Kasumi-1 (cell line): Measurements from ENCODE around the gene ATP5F1D.
"Not testable (repeated sequence)": the region's sequence is repeated elsewhere in the genome, so short reads cannot be mapped to it uniquely, and the experiment has no call there.

Experiments
- DNase-seq, 2 experiments: peaks; one replicate each; lab custom pipeline; 2025; lab: John Stamatoyannopoulos, UW

ATP5F1D gene

DNA sequence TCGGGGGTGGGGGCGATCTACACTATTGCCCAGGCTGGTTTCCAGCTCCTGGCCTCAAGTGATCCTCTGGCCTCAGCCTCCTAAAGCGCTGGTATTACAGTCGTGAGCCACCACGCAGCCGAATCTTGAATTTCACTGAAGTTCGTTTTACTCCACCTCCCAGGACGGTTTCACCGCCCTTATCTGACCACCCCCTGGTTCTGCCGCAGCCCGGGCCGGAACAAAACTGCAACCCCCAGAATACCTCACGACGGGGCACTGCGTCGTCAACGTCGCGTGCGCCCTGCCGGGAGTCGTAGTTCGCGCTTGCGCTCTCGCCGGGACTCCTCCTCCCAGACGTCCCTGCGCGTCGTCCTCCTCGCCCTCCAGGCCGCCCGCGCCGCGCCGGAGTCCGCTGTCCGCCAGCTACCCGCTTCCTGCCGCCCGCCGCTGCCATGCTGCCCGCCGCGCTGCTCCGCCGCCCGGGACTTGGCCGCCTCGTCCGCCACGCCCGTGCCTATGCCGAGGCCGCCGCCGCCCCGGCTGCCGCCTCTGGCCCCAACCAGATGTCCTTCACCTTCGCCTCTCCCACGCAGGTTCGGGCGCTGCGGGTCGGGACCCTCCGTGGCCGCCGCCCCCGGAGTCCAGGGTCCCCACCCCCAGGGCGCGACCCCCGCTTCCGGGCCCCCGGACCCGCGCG is at the start of gene ATP5F1D:
ATP5F1D (plus strand) TSS at position 335 of the 679 bp plus-strand sequence; CDS start at position 435, 100 bp downstream.
- peak; percentile 80 to 91 for DNase-seq

DNA sequence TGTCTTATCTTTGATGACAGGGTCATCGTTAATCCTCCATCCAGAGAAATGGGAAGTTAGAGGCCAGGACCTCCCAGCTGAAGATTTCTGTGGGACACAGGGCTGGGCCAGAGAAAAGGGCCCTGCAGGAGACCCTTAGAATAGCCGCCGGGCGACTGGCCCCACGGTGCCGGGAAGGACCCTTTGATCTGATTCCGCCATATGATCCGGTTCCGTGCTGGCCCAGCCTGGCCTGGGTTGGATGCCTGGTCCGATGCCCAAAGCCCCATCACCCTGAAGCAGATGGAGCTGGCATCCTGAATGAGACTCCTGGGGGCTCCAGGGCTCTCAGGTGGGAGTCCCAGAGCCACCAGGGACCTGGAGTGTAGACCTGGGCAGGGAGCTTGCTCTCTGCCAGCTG is 42.0 kb upstream of the ATP5F1D start:
- DNase-seq = no peak

DNA sequence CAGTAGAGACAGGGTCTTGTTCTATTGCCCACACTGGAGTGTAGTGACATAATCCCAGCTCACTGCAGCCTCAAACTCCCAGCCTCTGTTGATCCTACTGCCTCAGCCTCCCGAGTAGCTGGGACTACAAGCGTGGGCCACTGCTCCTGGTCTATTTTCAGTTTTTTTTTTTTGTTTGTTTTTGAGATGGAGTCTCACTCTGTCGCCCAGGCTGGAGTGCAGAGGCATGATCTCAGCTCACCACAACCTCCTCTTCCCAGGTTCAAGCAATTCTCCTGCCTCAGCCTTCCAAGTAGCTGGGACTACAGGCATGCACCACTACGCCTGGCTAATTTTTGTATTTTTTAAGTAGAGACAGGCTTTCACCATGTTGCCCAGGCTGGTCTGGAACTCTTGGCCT is 40.9 kb upstream of the ATP5F1D start:
- DNase-seq = not testable (repeated sequence)

DNA sequence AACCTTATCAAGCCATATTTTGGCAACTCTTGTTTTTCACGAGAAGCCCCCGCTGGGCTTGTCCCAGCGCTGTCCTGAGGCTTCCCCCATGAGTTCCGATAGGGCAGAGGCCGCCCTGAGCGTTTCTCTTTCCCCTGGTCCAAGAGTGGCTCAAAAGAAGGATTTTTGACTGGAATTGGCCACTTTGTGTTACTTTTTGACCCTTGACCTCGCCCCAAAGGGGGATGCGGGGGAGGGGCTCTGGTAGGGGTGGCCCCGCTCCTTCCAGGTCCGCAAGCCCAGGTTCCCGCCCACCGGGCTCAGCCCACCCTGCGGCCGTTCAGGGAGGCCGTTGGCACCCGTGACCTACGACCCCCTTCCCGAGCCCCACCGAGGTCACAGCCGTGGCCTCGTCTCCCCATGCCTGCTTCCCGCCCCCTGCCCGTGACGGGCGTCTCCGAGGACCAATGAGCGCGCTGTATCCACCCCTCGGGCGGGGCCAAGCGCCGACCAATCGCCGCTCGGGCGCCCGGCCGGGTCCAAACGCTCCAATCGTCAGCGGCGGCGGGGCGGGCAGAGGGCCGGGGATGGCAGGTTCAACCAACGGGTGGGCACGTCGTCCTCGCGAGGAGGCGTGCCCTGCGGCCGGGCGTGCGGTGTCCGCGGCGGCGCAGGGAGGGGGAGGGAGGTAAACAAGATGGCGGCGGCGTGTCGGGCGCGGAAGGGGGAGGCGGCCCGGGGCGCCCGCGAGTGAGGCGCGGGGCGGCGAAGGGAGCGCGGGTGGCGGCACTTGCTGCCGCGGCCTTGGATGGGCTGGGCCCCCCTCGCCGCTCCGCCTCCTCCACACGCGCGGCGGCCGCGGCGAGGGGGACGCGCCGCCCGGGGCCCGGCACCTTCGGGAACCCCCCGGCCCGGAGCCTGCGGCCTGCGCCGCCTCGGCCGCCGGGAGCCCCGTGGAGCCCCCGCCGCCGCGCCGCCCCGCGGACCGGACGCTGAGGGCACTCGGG is 36.1 kb upstream of the ATP5F1D start, which contains the start of gene STK11:
STK11 (plus strand) TSS at position 665 of the 986 bp plus-strand sequence. CDS start 1,136 bp downstream, outside the sequence.
- peak; percentile 93 to 94 for DNase-seq

DNA sequence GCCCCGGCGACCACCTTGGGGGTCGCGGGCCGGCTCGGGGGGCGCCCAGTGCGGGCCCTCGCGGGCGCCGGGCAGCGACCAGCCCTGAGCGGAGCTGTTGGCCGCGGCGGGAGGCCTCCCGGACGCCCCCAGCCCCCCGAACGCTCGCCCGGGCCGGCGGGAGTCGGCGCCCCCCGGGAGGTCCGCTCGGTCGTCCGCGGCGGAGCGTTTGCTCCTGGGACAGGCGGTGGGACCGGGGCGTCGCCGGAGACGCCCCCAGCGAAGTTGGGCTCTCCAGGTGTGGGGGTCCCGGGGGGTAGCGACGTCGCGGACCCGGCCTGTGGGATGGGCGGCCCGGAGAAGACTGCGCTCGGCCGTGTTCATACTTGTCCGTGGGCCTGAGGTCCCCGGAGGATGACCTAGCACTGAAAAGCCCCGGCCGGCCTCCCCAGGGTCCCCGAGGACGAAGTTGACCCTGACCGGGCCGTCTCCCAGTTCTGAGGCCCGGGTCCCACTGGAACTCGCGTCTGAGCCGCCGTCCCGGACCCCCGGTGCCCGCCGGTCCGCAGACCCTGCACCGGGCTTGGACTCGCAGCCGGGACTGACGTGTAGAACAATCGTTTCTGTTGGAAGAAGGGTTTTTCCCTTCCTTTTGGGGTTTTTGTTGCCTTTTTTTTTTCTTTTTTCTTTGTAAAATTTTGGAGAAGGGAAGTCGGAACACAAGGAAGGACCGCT is 35.2 kb upstream of the ATP5F1D start:
- no peak for DNase-seq

DNA sequence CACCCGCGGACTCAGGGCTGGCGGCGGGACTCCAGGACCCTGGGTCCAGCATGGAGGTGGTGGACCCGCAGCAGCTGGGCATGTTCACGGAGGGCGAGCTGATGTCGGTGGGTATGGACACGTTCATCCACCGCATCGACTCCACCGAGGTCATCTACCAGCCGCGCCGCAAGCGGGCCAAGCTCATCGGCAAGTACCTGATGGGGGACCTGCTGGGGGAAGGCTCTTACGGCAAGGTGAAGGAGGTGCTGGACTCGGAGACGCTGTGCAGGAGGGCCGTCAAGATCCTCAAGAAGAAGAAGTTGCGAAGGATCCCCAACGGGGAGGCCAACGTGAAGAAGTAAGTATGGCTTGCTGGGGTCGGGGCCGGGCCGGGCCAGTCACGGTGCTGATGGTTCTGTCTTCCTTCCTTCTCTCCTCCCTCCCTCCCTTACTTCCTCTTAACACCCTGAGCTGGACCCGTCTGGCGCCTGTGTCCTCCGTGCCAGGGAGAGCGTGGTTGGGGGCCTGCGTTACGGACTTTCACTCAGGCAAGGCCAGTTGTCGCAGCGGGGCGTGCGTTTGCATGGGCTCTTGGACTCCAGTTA is 34.6 kb upstream of the ATP5F1D start:
- DNase-seq = peak; percentile 67 to 73

DNA sequence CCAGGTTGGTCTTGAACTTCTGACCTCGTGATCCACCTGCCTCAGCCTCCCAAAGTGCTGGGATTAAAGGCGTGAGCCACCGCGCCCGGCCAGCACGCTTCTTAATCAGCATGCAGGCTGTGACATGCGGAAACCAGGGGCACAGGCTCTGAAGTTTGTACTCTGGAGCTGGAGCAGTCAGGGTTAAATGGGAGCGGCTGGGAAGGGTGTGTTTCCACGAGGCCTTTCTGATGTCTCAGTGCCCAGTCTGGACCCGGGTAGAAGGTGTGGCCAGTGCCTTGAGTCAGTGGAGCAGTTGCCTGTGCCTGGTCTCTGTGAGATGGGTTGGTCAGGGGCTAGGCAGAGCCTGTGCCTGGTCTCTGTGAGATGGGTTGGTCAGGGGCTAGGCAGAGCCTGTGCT is 32.7 kb upstream of the ATP5F1D start:
- DNase-seq = not testable (repeated sequence)

DNA sequence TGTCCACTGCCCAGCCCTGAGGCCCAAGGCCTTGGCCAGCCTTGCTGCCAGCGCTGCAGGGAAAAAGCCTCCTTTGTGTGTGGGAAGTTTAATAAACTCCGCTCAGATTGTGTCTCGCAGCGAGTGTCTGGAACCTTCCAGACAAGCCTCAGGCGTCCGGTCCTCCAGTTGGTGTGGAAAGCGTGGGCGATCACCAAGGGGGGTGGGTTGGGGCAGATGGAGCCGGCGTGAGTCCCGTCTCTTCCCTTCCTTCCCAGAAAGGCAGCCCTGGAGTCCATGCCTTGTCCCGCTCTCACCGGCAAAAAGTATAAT is 31.4 kb upstream of the ATP5F1D start:
- DNase-seq = no peak

DNA sequence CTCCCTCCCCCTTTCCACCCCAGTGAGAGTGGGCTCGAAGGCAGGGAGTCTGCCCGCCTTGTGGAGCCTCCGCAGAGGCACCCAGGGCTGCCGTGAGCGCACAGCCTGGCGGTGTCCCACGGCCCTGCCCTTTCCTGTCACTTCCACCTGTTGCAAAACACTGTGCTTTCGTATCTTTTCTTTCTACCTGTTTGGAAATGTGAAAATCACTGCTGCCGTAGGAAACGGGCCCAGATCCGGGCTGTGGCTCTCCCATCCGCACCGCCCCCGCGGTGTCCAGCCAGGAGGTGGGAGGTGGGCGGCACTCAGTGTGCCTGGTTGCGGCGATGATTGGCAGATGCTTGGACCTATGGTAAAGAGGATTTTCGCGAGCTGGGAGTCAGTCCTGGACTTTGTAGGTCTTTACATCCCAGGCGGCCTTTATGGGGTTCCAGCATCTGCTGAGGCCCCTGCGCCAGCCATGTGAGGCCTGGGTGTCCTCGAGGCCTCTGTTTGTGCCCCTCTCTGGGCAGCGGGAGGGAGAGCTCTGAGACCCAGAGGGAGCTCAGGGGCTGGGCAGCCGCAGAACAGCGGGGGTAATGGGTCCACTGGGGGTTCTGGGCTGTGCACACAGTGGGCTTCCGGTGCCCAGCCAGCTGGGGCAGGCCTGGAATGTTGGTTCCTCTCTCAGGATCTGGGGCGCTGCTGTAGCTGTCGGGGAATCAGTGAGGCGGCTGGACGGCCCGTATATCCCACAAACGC is 29.9 kb upstream of the ATP5F1D start:
- DNase-seq = no peak

DNA sequence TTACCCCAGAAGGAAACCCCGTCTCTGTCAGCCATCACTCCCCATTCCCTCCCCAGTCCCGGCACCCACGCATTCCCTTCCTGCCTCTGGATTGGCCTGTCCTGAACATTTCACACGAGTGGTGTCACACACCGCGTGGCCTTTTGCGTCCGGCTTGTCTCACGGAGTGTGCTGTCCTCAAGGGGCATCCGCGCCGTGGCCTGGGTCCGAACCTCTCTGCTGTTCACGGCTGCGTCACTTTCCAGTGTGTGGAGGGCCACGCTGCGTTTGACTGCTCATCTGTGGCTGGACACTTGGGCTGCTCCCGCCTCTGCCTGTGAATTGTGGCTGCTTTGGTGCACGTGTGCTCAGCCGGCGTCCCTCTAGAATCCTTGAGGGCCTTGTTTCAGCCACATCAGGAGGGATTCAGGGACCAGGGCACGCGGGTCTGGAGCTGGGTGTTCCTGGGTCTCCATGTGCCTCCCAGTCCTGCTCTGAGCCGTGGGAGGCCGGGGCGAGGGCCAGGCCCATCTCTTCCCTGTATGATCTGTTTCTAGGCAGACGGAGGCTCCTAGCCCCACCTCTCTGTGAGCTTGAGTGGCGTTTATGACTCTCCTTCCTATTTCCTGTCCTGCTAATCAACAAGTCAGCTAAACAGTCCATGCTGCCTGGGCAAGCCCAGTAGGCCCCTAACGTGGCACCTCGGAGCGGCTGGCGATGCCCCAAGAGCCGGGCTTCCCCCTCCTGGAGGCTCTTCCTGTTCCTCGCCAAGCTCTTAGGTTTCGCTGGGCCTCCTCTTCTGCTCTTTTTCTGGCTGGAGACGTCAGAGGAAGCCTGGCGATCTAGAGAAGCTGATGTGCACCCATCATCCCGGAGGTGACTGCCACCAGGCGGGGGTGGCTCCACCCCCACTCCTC is 27.9 kb upstream of the ATP5F1D start:
- peak; percentile 87 to 88 for DNase-seq

DNA sequence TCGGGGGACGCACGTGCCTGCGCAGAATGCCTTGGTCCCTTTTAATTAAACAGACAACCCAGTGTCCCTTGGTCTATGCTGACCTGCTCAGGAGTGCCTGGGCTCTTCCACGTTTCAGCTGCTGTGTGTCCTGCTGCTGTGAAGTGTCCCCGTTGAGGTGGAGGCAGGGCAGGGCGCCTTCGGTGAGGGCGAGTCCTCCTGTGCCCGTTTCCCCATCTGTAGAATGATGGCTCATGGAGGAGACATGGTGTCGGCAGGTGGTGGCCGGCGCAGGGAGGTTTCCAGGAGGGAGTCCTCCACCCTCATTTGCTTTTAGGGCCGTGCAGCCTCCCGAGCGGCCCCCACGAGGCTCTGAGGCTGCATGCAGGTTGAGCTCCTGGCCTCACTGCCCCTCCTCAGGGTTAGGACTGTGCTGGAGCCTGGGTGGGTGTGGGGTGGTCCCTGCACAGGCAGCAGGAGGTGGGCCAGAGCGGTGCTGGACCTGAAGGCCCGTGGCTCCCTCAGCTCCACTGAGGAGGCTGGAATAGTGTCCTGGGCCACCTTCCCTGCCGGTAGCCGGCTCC is 27.2 kb upstream of the ATP5F1D start:
- DNase-seq = no peak

DNA sequence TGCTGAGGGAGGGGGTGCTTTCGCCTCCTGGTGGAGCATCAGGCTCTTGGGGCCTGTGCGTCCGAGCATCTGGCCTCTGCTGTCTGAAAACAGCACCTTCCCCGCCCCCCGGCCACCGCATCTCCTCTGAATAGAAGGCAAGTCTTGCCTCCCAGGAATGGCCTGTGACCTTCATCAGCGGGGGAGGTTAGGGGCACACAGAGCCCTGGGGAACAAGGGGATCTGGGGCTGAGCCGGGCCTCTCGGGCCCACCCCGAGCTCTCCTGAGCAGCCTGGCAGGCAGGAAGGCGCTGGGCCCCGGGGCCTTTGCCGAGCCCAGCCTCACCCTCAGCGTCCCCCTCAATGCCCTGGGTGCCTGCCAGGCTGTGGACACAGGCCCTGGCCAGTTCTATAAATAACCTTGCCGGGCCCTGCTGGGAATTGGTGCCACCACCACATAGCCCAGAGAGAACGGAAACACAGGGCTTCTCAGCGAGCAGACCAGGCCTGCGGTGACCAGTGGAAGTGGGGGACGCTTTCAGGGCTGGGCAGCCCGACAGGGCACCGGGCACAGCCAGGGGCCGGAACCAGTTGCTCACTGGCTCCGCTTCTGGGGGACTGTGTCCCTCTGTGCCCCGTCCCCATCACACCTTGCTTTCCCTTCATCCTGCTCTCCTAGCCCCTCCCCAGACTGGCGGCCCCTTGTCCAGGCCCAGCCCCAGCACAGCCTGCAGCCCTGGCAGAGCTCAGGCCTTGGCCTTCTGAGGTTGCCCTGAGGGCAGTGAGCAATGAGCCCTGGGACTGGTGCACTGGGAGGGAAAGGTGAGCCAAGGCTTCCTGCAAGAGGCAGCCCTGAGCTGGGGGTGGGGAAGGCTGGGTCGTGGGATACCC is 26.5 kb upstream of the ATP5F1D start:
- DNase-seq = no peak

DNA sequence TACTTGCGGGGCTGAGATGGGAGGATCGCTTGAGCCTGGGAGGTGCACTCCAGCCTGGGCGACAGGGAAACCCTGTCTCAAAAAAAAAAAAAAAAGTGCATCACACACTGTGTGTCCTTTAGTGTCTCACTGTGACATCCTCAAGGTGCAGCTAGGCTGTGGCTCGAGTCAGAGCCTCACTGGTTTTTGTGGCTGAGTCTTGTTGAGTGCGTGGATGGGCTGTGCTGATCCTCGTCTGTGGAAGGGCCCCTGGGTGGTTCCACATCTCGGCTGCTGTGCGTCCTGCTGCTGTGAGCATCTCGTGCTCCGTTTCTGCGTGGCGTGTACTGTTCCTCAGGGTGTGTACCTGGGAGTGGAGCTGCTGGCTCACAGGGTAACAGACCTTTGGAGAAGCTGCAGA is 24.8 kb upstream of the ATP5F1D start:
- DNase-seq = no peak

DNA sequence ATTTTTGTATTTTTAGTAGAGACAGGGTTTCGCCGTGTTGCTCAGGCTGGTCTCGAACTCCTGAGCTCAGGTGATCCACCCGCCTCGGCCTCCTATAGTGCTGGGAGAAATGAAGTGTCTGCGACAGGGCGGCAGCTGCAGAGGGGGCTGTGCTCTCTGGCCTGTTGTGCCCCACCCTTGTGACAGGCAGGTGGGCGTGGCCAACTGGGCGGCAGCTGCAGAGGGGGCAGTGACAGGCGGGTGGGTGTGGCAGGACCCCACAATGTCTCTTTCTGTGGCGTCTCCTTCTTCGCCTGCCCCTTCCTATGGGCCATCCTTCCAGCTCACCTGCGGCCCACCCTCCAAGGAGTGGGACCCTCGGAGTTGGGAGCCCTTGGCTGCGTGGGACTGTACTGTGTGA is 24.2 kb upstream of the ATP5F1D start:
- DNase-seq = no peak

DNA sequence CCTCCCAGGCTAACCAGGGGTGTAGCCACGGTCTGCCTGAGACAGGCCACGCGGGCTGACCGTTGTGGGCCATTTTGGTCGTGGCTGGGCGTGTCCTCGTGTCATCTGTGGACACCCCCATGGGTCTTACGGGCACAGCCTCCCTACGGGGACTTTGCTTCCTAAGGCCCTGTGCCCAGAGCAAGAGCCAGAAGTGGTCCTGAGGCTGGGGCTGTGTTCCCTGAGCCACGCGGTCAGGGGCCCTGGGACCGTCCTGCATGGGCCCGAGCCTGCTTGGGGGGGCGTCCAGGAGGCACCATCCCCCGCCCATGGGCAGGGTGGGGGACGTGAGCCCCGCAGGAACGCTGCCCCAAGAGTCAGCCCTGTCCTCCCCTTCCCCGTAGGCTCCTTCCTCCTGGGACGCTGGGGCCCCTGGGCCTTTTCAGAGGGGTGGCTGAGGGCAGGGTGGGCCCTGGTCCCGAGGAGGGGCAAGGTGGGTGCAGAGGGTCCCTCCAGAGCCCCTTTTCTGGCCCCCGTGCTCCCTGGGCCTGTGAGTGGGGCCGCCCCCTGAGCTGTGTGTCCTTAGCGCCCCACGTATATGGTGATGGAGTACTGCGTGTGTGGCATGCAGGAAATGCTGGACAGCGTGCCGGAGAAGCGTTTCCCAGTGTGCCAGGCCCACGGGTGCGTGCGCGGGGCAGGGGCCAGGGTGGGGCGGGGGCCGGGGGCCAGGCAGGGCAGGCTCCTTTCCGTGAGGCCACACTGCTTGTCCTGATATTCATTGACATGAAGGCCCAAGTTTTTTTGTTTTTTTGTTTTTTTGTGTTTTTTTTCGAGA is 22.6 kb upstream of the ATP5F1D start:
- DNase-seq = no peak

DNA sequence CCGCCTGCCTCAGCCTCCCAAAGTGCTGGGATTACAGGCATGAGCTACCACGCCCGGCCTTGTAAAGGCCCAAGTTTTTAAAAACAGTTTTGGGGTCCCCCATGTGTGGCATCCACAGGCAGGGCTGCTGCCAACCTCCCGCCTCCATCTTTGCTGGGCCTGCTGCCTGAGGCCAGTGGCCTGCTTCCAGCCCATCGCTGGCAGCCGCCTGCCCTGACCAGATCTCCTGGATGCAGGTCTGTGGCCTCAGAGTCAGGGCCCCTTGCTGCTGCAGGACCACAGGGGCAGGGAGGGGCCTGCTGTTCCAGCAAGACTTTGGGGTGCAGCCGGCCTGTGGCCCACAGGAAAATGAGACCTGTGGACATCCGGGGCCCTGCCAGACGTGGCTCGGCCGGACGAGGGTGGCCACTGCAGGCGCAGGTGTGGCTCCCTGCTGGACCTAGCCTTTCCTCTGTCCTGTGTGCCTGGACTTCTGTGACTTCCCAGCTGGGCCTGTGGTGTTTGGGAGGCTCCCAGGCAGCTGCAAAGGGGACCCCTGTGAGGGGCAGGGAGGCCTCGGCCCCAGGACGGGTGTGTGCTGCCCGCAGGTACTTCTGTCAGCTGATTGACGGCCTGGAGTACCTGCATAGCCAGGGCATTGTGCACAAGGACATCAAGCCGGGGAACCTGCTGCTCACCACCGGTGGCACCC is 21.6 kb upstream of the ATP5F1D start:
- DNase-seq = no peak

DNA sequence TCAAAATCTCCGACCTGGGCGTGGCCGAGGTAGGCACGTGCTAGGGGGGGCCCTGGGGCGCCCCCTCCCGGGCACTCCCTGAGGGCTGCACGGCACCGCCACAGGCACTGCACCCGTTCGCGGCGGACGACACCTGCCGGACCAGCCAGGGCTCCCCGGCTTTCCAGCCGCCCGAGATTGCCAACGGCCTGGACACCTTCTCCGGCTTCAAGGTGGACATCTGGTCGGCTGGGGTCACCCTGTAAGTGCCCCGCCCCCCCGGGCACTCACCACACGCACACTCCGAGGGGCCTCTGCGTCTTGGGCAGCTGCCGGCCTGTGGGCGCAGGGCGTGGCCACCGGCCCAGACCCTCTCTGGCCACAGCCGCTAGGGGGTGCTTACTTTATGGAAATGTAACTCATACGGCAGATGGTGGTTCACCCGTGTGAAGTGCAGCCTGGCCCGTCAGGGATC is 21.0 kb upstream of the ATP5F1D start:
- no peak for DNase-seq
